Measurements from ENCODE around the gene F10.
A peak's percentile ranks its signal among the peaks of the same experiment; 100 is the strongest.

The F10 gene

GRCh38 chr13:113162783-113163685 is 40.4 kb downstream of the F10 start:
- Histone ChIP-seq H3K27me3 (ENCODE audit: insufficient read depth, poor library complexity, severe bottlenecking) (peaks cover 20% of the 10 kb centered on the region), H3K4me1 (ENCODE audit: insufficient read depth, poor library complexity, severe bottlenecking) (no peaks in the 10 kb centered on the region), H3K36me3 (ENCODE audit: low read depth) (no peaks in the 10 kb centered on the region), H3K27ac (ENCODE audit: poor library complexity, severe bottlenecking) (no peak overlapping the region), H3K9me3 (ENCODE audit: severe bottlenecking) (no peaks in the 10 kb centered on the region), H3K4me3 (ENCODE audit: severe bottlenecking) (no peak overlapping the region)
- ATAC-seq (ENCODE audit: low read depth) (peak; percentile 46; the same call in 2 of the 3 replicates), DNase-seq (ENCODE audit: low spot score) (no peak)
- TF ChIP-seq CTCF (IDR thresholded peaks at IDR 0.05; ENCODE audit: poor library complexity, severe bottlenecking), result no peak

- no peaks in the 10 kb centered on the region for H3K4me1 ChIP-seq (ENCODE audit: insufficient read depth, poor library complexity, severe bottlenecking)
- ATAC-seq (ENCODE audit: low read depth) (no peak), DNase-seq (ENCODE audit: low spot score) (no peak)
- no peak for TF ChIP-seq CTCF (IDR thresholded peaks at IDR 0.05; ENCODE audit: poor library complexity, severe bottlenecking)
- no peaks in the 10 kb centered on the region for H3K36me3 ChIP-seq (ENCODE audit: low read depth)
- H3K4me3 ChIP-seq (ENCODE audit: severe bottlenecking), result no peak overlapping the region
- no peaks in the 10 kb centered on the region for H3K9me3 ChIP-seq (ENCODE audit: severe bottlenecking)
- H3K27me3 ChIP-seq (ENCODE audit: insufficient read depth, poor library complexity, severe bottlenecking), result peaks cover 20% of the 10 kb centered on the region
- no peak overlapping the region for H3K27ac ChIP-seq (ENCODE audit: poor library complexity, severe bottlenecking)
Observed at GRCh38 chr13:113164492-113164891, 41.9 kb downstream of the F10 start.

- Histone ChIP-seq H3K36me3 (ENCODE audit: low read depth) (no peaks in the 10 kb centered on the region), H3K4me1 (ENCODE audit: insufficient read depth, poor library complexity, severe bottlenecking) (no peaks in the 10 kb centered on the region), H3K27me3 (ENCODE audit: insufficient read depth, poor library complexity, severe bottlenecking) (peaks cover 14% of the 10 kb centered on the region), H3K27ac (ENCODE audit: poor library complexity, severe bottlenecking) (no peak overlapping the region), H3K9me3 (ENCODE audit: severe bottlenecking) (no peaks in the 10 kb centered on the region), H3K4me3 (ENCODE audit: severe bottlenecking) (no peak overlapping the region)
- no peak for TF ChIP-seq CTCF (IDR thresholded peaks at IDR 0.05; ENCODE audit: poor library complexity, severe bottlenecking)
- DNase-seq (ENCODE audit: low spot score), result no peak
- no peak for ATAC-seq (ENCODE audit: low read depth)
Observed at GRCh38 chr13:113166266-113166665, 43.7 kb downstream of the F10 start.

GRCh38 chr13:113166681-113167080 is 44.1 kb downstream of the F10 start:
- no peak for DNase-seq (ENCODE audit: low spot score)
- Histone ChIP-seq H3K36me3 (ENCODE audit: low read depth) (no peaks in the 10 kb centered on the region), H3K27me3 (ENCODE audit: insufficient read depth, poor library complexity, severe bottlenecking) (peaks cover 12% of the 10 kb centered on the region), H3K4me3 (ENCODE audit: severe bottlenecking) (no peak overlapping the region), H3K27ac (ENCODE audit: poor library complexity, severe bottlenecking) (no peak overlapping the region), H3K4me1 (ENCODE audit: insufficient read depth, poor library complexity, severe bottlenecking) (no peaks in the 10 kb centered on the region), H3K9me3 (ENCODE audit: severe bottlenecking) (no peaks in the 10 kb centered on the region)
- no peak for TF ChIP-seq CTCF (IDR thresholded peaks at IDR 0.05; ENCODE audit: poor library complexity, severe bottlenecking)
- ATAC-seq (ENCODE audit: low read depth), result no peak

GRCh38 chr13:113167155-113167554 is 44.6 kb downstream of the F10 start:
- H3K9me3 ChIP-seq (ENCODE audit: severe bottlenecking), result no peaks in the 10 kb centered on the region
- no peaks in the 10 kb centered on the region for H3K36me3 ChIP-seq (ENCODE audit: low read depth)
- DNase-seq (ENCODE audit: low spot score) (no peak), ATAC-seq (ENCODE audit: low read depth) (no peak)
- H3K4me3 ChIP-seq (ENCODE audit: severe bottlenecking), result no peak overlapping the region
- TF ChIP-seq CTCF (IDR thresholded peaks at IDR 0.05; ENCODE audit: poor library complexity, severe bottlenecking), result no peak
- H3K27ac ChIP-seq (ENCODE audit: poor library complexity, severe bottlenecking), result no peak overlapping the region
- H3K4me1 ChIP-seq (ENCODE audit: insufficient read depth, poor library complexity, severe bottlenecking), result no peaks in the 10 kb centered on the region
- peaks cover 12% of the 10 kb centered on the region for H3K27me3 ChIP-seq (ENCODE audit: insufficient read depth, poor library complexity, severe bottlenecking)
